IPS-18a (cell line): ENCODE measurements around the gene MMADHC.

Experiments
- H3K27ac ChIP-seq: one replicate; pipeline ENCODE4 v1.5.1; 2013; ENCODE audit warnings: low read length
- H3K27me3 ChIP-seq: one replicate; pipeline ENCODE4 v1.6.1; 2013; ENCODE audit warnings: mild to moderate bottlenecking, low read length; ENCODE audit not compliant: control insufficient read depth, insufficient read depth
- H3K36me3 ChIP-seq: one replicate; pipeline ENCODE4 v1.6.1; 2013; ENCODE audit warnings: low read depth, low read length; ENCODE audit not compliant: control insufficient read depth
- H3K4me1 ChIP-seq: one replicate; pipeline ENCODE4 v1.6.1; 2013; ENCODE audit warnings: low read depth, low read length; ENCODE audit not compliant: control insufficient read depth
- H3K4me3 ChIP-seq: one replicate; pipeline ENCODE4 v1.5.1; 2013; ENCODE audit warnings: low read length
- H3K9ac ChIP-seq: one replicate; pipeline ENCODE4 v1.6.1; 2013; ENCODE audit warnings: mild to moderate bottlenecking, low read length, moderate library complexity
- H3K9me3 ChIP-seq: one replicate; pipeline ENCODE4 v1.6.1; 2013; ENCODE audit warnings: low read depth, low read length; ENCODE audit not compliant: control insufficient read depth

MMADHC gene

GRCh38 chr2:149587220-149587949 lies at the start of gene MMADHC:
Gene MMADHC (minus strand): TSS chr2:149587775. CDS start chr2:149587097, 678 bp downstream.
- Histone ChIP-seq H3K4me3 (peak within 1 kb of the TSS; percentile 85), H3K27ac (peak within 1 kb of the TSS; percentile 78), H3K36me3 (peaks cover 21% of the 10 kb centered on the region), H3K9ac (peak within 1 kb of the TSS; percentile 94), H3K9me3 (no peaks in the 10 kb centered on the region), H3K4me1 (peaks cover 10% of the 10 kb centered on the region), H3K27me3 (no peaks in the 10 kb centered on the region)

- Histone ChIP-seq H3K4me1 (no peaks in the 10 kb centered on the region), H3K36me3 (no peaks in the 10 kb centered on the region), H3K27ac (no peak overlapping the region), H3K9me3 (no peaks in the 10 kb centered on the region), H3K9ac (no peak overlapping the region), H3K4me3 (no peak overlapping the region), H3K27me3 (no peaks in the 10 kb centered on the region)
Measured at GRCh38 chr2:149634103-149634502, 46.5 kb upstream of the MMADHC start.

GRCh38 chr2:149630445-149630844 lies 42.9 kb upstream of the MMADHC start:
- H3K9ac ChIP-seq, result no peak overlapping the region
- H3K27ac ChIP-seq, result no peak overlapping the region
- no peaks in the 10 kb centered on the region for H3K27me3 ChIP-seq
- H3K36me3 ChIP-seq, result no peaks in the 10 kb centered on the region
- no peaks in the 10 kb centered on the region for H3K4me1 ChIP-seq
- H3K9me3 ChIP-seq, result no peaks in the 10 kb centered on the region
- no peak overlapping the region for H3K4me3 ChIP-seq

- Histone ChIP-seq H3K4me3 (no peak overlapping the region), H3K9me3 (no peaks in the 10 kb centered on the region), H3K36me3 (no peaks in the 10 kb centered on the region), H3K9ac (no peak overlapping the region), H3K27me3 (no peaks in the 10 kb centered on the region), H3K4me1 (no peaks in the 10 kb centered on the region), H3K27ac (no peak overlapping the region)
Measured at GRCh38 chr2:149629026-149629425, 41.5 kb upstream of the MMADHC start.

- no peaks in the 10 kb centered on the region for H3K9me3 ChIP-seq
- H3K36me3 ChIP-seq, result no peaks in the 10 kb centered on the region
- H3K27ac ChIP-seq, result no peak overlapping the region
- no peak overlapping the region for H3K9ac ChIP-seq
- H3K4me3 ChIP-seq, result no peak overlapping the region
- no peaks in the 10 kb centered on the region for H3K4me1 ChIP-seq
- H3K27me3 ChIP-seq, result no peaks in the 10 kb centered on the region
Measured at GRCh38 chr2:149627111-149627801, 39.7 kb upstream of the MMADHC start.

- Histone ChIP-seq H3K36me3 (no peaks in the 10 kb centered on the region), H3K4me3 (no peak overlapping the region), H3K9me3 (no peaks in the 10 kb centered on the region), H3K27me3 (no peaks in the 10 kb centered on the region), H3K9ac (no peak overlapping the region), H3K4me1 (no peaks in the 10 kb centered on the region), H3K27ac (no peak overlapping the region)
Measured at GRCh38 chr2:149625671-149626070, 38.1 kb upstream of the MMADHC start.

GRCh38 chr2:149625271-149625670 lies 37.7 kb upstream of the MMADHC start:
- Histone ChIP-seq H3K9ac (no peak overlapping the region), H3K9me3 (no peaks in the 10 kb centered on the region), H3K4me1 (no peaks in the 10 kb centered on the region), H3K4me3 (no peak overlapping the region), H3K36me3 (no peaks in the 10 kb centered on the region), H3K27ac (no peak overlapping the region), H3K27me3 (no peaks in the 10 kb centered on the region)

- Histone ChIP-seq H3K4me1 (no peaks in the 10 kb centered on the region), H3K36me3 (no peaks in the 10 kb centered on the region), H3K4me3 (no peak overlapping the region), H3K9me3 (no peaks in the 10 kb centered on the region), H3K27me3 (no peaks in the 10 kb centered on the region), H3K27ac (no peak overlapping the region), H3K9ac (no peak overlapping the region)
Measured at GRCh38 chr2:149622343-149622742, 34.8 kb upstream of the MMADHC start.

GRCh38 chr2:149617476-149617875 lies 29.9 kb upstream of the MMADHC start:
- Histone ChIP-seq H3K9me3 (no peaks in the 10 kb centered on the region), H3K27me3 (no peaks in the 10 kb centered on the region), H3K36me3 (no peaks in the 10 kb centered on the region), H3K27ac (no peak overlapping the region), H3K4me1 (no peaks in the 10 kb centered on the region), H3K9ac (no peak overlapping the region), H3K4me3 (no peak overlapping the region)

GRCh38 chr2:149616681-149617456 lies 29.3 kb upstream of the MMADHC start:
- H3K4me3 ChIP-seq, result no peak overlapping the region
- no peak overlapping the region for H3K27ac ChIP-seq

GRCh38 chr2:149613704-149614103 lies 26.1 kb upstream of the MMADHC start:
- H3K9ac ChIP-seq, result no peak overlapping the region
- no peaks in the 10 kb centered on the region for H3K9me3 ChIP-seq
- no peaks in the 10 kb centered on the region for H3K27me3 ChIP-seq
- H3K4me1 ChIP-seq, result no peaks in the 10 kb centered on the region
- H3K36me3 ChIP-seq, result no peaks in the 10 kb centered on the region
- H3K27ac ChIP-seq, result no peak overlapping the region
- no peak overlapping the region for H3K4me3 ChIP-seq

More at GRCh38 chr2:149616681-149617456, 29.3 kb upstream of the MMADHC start:
- no peaks in the 10 kb centered on the region for H3K4me1 ChIP-seq
- no peak overlapping the region for H3K9ac ChIP-seq
- no peaks in the 10 kb centered on the region for H3K27me3 ChIP-seq
- H3K9me3 ChIP-seq, result no peaks in the 10 kb centered on the region
- H3K36me3 ChIP-seq, result no peaks in the 10 kb centered on the region
